NCI-H2029 (cell line): Measurements from ENCODE around the gene GBGT1.

Source experiments
- DNase-seq: peaks from one replicate; lab custom pipeline; 2025; lab: John Stamatoyannopoulos, UW

Gene GBGT1

GRCh38 chr9:133113949-133114885 is 49.5 kb downstream of the GBGT1 start:
- peak; percentile 41 for DNase-seq

- DNase-seq: no peak
Measured at GRCh38 chr9:133113163-133113948, 50.4 kb downstream of the GBGT1 start.

GRCh38 chr9:133112663-133113026 is 51.1 kb downstream of the GBGT1 start:
- no peak for DNase-seq

- DNase-seq: no peak
Measured at GRCh38 chr9:133111808-133112662, 51.7 kb downstream of the GBGT1 start.

- no peak for DNase-seq
Measured at GRCh38 chr9:133109931-133110650, 53.6 kb downstream of the GBGT1 start.

GRCh38 chr9:133108794-133109641 is 54.7 kb downstream of the GBGT1 start:
- no peak for DNase-seq

- DNase-seq: no peak
Measured at GRCh38 chr9:133107961-133108793, 55.5 kb downstream of the GBGT1 start.

GRCh38 chr9:133107245-133107722 is 56.4 kb downstream of the GBGT1 start:
- no peak for DNase-seq

- no peak for DNase-seq
Measured at GRCh38 chr9:133106511-133107244, 57.0 kb downstream of the GBGT1 start.

- no peak for DNase-seq
Measured at GRCh38 chr9:133105461-133105770, 58.3 kb downstream of the GBGT1 start.

GRCh38 chr9:133104718-133105460 is 58.8 kb downstream of the GBGT1 start:
- no peak for DNase-seq

- DNase-seq: no peak
Measured at GRCh38 chr9:133103987-133104505, 59.7 kb downstream of the GBGT1 start.

- DNase-seq: no peak
Measured at GRCh38 chr9:133103183-133103986, 60.3 kb downstream of the GBGT1 start.
